HS-5 (cell line): ENCODE data around the gene TPCN2.
"Not testable (repeated sequence)": the region's sequence is repeated elsewhere in the genome, so short reads cannot be mapped to it uniquely, and the experiment has no call there.

Experiments used
- DNase-seq: peaks from one replicate; pipeline ENCODE4 v3.0.0-alpha.2; 2012; ENCODE audit warnings: low read depth

Gene TPCN2

DNA sequence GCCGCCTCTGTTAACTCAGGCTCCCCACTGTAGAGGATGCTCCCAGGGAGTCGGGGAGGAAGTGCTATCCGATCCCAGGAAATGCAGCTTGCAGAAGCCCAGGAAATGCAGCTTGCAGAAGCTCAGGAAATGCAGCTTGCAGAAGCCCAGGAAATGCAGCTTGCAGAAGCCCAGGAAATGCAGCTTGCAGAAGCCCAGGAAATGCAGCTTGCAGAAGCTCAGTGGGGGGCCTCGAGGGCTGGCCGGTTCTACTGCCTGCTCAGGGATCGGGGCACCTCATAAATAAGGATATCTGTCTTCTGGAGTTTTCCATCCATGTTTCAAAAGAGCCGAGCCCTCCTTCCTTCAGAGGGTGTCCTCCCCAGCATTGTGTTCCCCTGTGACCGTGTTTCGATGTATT lies 81.9 kb downstream of the TPCN2 start:
- no peak for DNase-seq

GRCh38 chr11:69131121-69131566 lies 82.4 kb downstream of the TPCN2 start:
- no peak for DNase-seq

- peak; percentile 26 for DNase-seq
Observed at GRCh38 chr11:69131644-69132300, 83.0 kb downstream of the TPCN2 start.

- no peak for DNase-seq
Observed at GRCh38 chr11:69132301-69132670, 83.6 kb downstream of the TPCN2 start.

- DNase-seq, result no peak
Observed at GRCh38 chr11:69133251-69133650, 84.5 kb downstream of the TPCN2 start.

GRCh38 chr11:69134182-69134581 lies 85.5 kb downstream of the TPCN2 start:
- not testable (repeated sequence) for DNase-seq

DNA sequence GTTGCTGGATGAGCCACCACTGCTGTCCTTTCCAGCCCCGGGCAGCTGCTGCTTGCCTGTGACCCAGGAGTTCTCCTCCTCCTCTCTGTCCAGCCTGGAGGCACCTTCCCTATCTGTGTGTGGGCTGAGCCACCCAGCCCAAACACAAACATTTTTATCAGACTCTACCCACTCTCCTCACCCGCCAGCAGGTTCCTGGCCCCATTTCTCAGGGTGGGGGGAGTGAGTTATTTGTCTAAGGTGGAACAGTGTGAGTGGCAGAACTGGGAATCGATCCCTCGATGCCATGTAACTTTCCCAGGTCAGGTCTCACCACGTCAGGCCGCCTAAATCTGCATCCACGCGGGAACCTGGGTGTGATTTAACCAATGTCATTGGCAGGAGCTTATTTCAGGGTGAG lies 86.2 kb downstream of the TPCN2 start:
- DNase-seq, result no peak

DNA sequence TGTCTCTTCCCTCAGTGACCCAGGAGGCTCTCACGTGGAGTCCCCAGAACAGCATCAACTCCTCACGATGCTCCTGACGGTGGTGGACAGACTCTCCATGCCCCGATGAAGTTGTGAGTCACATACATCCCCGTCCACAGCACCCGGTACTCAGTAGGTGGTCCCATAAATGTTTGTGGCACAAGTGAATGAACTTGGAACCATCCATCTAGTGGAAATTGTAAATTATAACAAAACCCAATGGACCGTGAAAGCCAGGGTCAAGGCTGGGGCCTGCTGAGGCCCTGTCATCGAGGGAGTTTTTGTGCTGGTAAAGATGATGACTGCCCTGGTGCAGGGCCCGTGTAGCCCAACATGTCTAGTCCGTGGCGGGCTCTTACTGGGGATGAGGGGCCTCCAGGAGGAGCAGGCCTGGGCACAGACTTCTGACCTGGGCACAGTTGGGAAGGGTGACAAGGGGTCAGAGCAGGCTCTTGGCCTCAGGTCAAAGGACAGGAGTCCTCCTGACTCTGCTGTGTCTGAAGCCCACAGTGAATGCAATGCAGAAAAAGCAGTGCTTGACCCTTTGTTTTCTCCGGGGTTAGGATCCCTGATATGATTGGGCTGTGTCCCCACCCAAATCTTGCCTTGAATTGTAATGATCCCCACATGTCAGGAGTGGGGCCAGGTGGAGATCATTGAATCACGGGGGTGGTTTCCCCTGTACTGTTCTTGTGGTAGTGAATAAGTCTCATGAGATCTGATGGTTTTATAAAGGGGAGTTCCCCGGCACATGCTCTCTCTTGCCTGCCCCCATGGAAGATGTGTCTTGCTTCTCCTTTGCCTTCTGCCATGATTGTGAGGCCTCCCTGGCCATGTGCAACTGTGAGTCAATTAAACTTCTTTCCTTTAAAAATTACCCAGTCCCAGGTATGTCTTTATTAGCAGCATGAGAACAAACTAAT lies 87.0 kb downstream of the TPCN2 start:
- no peak for DNase-seq

- no peak for DNase-seq
Observed at GRCh38 chr11:69136471-69136870, 87.7 kb downstream of the TPCN2 start.

- DNase-seq, result no peak
Observed at GRCh38 chr11:69137151-69137844, 88.6 kb downstream of the TPCN2 start.

DNA sequence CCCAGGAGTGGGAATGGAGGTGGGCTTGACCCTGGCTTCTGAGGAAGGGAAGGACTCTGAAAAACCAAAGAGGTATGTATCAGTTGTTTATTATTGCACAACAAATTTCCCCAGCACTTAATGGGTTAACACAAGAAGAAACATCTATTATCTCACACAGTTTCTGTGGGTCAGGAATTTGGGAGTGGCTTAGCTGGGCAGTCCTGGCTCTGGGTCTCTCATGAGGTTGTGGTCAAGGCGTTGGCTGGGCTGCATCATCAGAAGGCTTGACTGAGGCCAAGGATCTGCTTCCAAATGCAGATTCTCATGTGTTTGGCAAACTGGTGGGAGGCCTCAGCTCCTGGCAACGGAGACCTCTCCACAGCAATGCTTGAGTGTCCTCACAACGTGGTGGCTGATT lies 89.5 kb downstream of the TPCN2 start:
- no peak for DNase-seq

DNA sequence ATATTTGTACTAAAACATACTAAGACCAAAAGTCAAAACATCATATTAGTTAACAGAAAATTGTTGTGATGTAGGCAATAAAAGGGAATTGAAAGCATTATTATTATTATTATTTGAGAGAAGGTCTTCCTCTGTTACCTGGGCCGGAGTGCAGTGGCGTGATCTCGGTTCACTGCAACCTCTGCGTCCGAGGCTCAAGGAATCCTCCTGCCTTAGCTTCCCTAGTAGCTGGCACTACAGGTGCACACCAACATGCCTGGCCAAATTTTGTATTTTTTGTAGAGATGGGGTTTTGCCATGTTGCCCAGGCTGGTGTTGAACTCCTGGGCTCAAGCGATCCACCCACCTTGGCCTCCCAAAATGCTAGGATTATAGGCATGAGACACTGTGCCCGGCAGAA lies 91.4 kb downstream of the TPCN2 start:
- not testable (repeated sequence) for DNase-seq

DNA sequence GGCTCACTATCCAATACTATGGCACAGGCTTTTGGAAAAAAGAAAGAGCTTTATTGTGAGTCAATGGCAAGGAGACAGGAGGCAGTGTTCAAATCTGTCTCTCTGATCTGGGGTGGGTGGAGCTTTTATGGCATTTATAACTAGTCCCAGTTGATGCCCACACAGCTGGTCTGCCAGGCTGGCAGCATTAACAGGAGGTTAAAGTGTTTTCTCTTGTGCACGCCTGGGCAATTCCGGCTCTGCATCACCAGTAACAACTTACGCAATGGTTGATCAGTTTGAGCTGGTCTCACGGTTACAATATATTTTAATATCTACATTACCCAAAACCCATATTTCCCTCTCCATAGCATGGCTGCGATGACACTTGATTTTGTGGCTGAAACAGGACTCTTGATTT lies 91.9 kb downstream of the TPCN2 start:
- no peak for DNase-seq

DNA sequence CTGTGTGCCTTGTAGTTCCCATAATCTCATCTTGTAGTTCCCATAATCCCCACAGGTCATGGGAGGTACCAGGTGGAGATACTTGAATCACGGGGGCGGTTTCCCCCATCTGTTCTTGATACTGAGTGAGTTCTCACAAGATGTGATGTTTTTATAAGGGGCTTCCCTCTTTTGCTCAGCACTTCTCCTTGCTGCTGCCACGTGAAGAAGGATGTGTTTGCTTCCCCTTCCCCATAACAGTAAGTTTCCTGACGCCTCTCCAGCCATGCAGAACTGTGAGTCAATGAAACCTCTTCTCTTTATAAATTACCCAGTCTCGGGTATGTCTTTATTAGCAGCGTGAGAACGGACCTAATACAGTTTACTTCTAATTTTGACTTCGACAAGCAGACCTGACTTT lies 93.0 kb downstream of the TPCN2 start:
- DNase-seq, result no peak

DNA sequence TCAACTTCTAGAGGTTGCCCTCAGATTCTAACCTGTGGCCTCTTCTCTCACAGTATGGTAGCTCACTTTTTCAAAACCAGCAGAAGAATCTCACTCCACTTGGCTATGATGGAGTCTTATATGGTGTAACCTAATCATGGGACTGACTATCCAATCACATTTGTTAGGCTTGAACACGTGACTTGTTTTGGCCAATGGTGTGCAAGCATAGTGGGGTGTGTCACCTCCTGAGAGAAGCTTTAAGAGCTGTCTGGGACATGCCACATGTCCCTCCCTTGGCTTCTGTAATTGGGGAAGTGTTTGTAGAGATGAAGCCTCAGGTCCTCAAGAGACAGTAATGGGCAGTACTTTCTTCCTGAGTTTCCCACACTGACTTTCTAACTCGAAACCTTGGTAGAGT lies 94.2 kb downstream of the TPCN2 start:
- DNase-seq, result no peak

GRCh38 chr11:69144316-69145049 lies 95.8 kb downstream of the TPCN2 start:
- no peak for DNase-seq

GRCh38 chr11:69145050-69145380 lies 96.3 kb downstream of the TPCN2 start:
- DNase-seq, result no peak

- DNase-seq, result no peak
Observed at GRCh38 chr11:69148377-69148762, 99.6 kb downstream of the TPCN2 start.

- DNase-seq, result no peak
Observed at GRCh38 chr11:69148806-69149205, 100.1 kb downstream of the TPCN2 start.

DNA sequence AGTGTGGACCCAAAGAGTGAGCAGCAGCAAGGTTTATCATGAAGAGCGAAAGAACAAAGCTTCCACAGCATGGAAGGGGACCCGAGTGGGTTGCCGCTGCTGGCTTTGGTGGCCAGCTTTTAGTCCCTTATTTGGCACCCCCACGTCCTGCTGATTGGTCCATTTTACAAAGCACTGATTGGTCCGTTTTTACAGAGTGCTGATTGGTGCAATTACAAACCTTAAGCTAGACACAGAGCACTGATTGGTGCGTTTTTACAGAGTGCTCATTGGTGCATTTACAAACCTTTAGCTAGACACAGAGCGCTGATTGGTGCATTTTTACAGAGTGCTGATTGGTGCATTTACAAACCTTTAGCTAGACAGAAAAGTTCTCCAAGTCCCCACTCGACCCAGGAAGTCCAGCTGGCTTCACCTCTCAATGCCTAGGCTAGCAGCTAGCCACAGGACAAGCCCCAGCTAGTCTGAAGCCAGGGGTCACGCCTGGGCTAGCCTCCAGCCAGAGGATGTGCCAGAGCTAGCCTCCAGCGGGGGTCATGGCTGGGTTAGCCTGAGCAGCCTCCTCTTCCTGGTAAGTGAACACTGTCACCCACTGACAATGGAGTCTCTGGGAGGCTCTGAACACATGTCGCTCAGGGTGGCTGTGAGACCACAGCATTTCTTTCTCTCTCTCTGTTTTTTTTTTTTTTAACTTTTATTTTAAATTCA lies 100.8 kb downstream of the TPCN2 start:
- DNase-seq, result not testable (repeated sequence)

GRCh38 chr11:69150175-69150574 lies 101.4 kb downstream of the TPCN2 start:
- no peak for DNase-seq

GRCh38 chr11:69151836-69152235 lies 103.1 kb downstream of the TPCN2 start:
- DNase-seq, result no peak
